Esophagus muscularis mucosa (tissue), 2 donors: ENCODE measurements around the gene HBA2.

Experiments used
- POLR2A ChIP-seq: fragments of 450-650 bp; IDR thresholded peaks from one replicate; pipeline ENCODE4 v1.6.1; 2017; ENCODE audit warnings: antibody characterized with exemption, moderate library complexity, mild to moderate bottlenecking, low read depth
- POLR2AphosphoS5 ChIP-seq, 2 donors: sonication (generic); formaldehyde crosslinking; IDR thresholded peaks; one replicate each; pipeline ENCODE4 v1.6.1; 2017; ENCODE audit warnings: antibody characterized with exemption in 2 of 2

- TF ChIP-seq POLR2AphosphoS5 (IDR thresholded peaks at IDR 0.05) = no peak
- TF ChIP-seq POLR2A = no peak
These were observed 39.0 kb upstream of the HBA2 start for GRCh38 chr16:133716-134115.
